Neuronal stem cell (in vitro differentiated cells): ENCODE results near the gene CD4.

Experiments
- DNase-seq: peaks from one replicate; pipeline ENCODE4 v3.0.0-alpha.2; 2013; ENCODE audit warnings: low spot score
- H2AFZ ChIP-seq: one replicate; pipeline ENCODE4 v1.6.1; 2013; ENCODE audit warnings: mild to moderate bottlenecking, low read length, inconsistent platforms
- H2AK5ac ChIP-seq: 2 replicates; pipeline ENCODE4 v1.6.1; 2013; ENCODE audit warnings: low read depth, mild to moderate bottlenecking, inconsistent platforms, low read length, moderate library complexity, mixed read lengths
- H2BK120ac ChIP-seq: 2 replicates; pipeline ENCODE4 v1.6.1; 2013; ENCODE audit warnings: low read depth, mild to moderate bottlenecking, inconsistent platforms, low read length, moderate library complexity, mixed read lengths
- H2BK12ac ChIP-seq: one replicate; pipeline ENCODE4 v1.6.1; 2013; ENCODE audit warnings: low read length, inconsistent platforms
- H2BK15ac ChIP-seq: 2 replicates; pipeline ENCODE4 v1.6.1; 2013; ENCODE audit warnings: mild to moderate bottlenecking, low read length, inconsistent platforms, mixed read lengths
- H2BK5ac ChIP-seq: one replicate; pipeline ENCODE4 v1.6.1; 2013; ENCODE audit warnings: inconsistent platforms, mild to moderate bottlenecking, low read length, moderate library complexity
- H3K14ac ChIP-seq: one replicate; pipeline ENCODE4 v1.6.1; 2013; ENCODE audit warnings: low read length, inconsistent platforms
- H3K18ac ChIP-seq: 2 replicates; pipeline ENCODE4 v1.6.1; 2013; ENCODE audit warnings: low read length, inconsistent platforms
- H3K23ac ChIP-seq: 2 replicates; pipeline ENCODE4 v1.6.1; 2013; ENCODE audit warnings: low read depth, mild to moderate bottlenecking, mixed read lengths, low read length, inconsistent platforms; ENCODE audit not compliant: poor library complexity
- H3K27ac ChIP-seq: replicated peaks from 3 replicates; pipeline ENCODE4 v1.5.1; 2013; ENCODE audit warnings: low read length, inconsistent platforms
- H3K27me3 ChIP-seq, 3 experiments: 2 replicates each; pipeline ENCODE4 v1.6.1; 2013; ENCODE audit warnings: low read length in 3 of 3, mild to moderate bottlenecking in 2 of 3, inconsistent platforms in 1 of 3, low read depth in 1 of 3, mixed read lengths in 1 of 3, moderate library complexity in 1 of 3; ENCODE audit not compliant: control insufficient read depth in 3 of 3, insufficient read depth in 3 of 3
- H3K36me3 ChIP-seq, 2 donors: replicated peaks in 1 of 2; 2 replicates each; pipeline ENCODE4 v1.6.1; 2013; ENCODE audit warnings: low read length in 2 of 2; ENCODE audit not compliant: control insufficient read depth in 2 of 2, insufficient read depth in 2 of 2
- H3K4ac ChIP-seq: 2 replicates; pipeline ENCODE4 v1.6.1; 2013; ENCODE audit warnings: inconsistent platforms, mild to moderate bottlenecking, low read length, moderate library complexity
- H3K4me1 ChIP-seq, 2 donors: 1 replicate in 1 of 2; 2 replicates in 1 of 2; pipeline ENCODE4 v1.6.1; 2013; ENCODE audit warnings: low read length in 2 of 2, low read depth in 1 of 2; ENCODE audit not compliant: control insufficient read depth in 2 of 2, insufficient read depth in 1 of 2
- H3K4me2 ChIP-seq: one replicate; pipeline ENCODE4 v1.6.1; 2013; ENCODE audit warnings: mild to moderate bottlenecking, low read length, inconsistent platforms; ENCODE audit not compliant: insufficient read depth, poor library complexity, severe bottlenecking
- H3K4me3 ChIP-seq, 2 donors: 2 replicates each; pipeline ENCODE4 v1.5.1; 2013; ENCODE audit warnings: low read length in 2 of 2, mild to moderate bottlenecking in 2 of 2, inconsistent platforms in 1 of 2, moderate library complexity in 1 of 2
- H3K79me1 ChIP-seq: one replicate; pipeline ENCODE4 v1.6.1; 2013; ENCODE audit warnings: low read depth, mild to moderate bottlenecking, inconsistent platforms, low read length, moderate library complexity
- H3K9ac ChIP-seq: one replicate; pipeline ENCODE4 v1.6.1; 2013; ENCODE audit warnings: mild to moderate bottlenecking, low read depth, low read length, inconsistent platforms; ENCODE audit not compliant: poor library complexity
- H3K9me3 ChIP-seq, 2 donors: replicated peaks in 1 of 2; 2 replicates each; pipeline versions ENCODE3 to v1.6.1; 2013; ENCODE audit warnings: low read length in 2 of 2, mild to moderate bottlenecking in 2 of 2, inconsistent platforms in 1 of 2, low read depth in 1 of 2, mixed read lengths in 1 of 2, moderate library complexity in 1 of 2; ENCODE audit not compliant: control insufficient read depth in 2 of 2, insufficient read depth in 1 of 2
- H4K8ac ChIP-seq: one replicate; pipeline ENCODE4 v1.6.1; 2013; ENCODE audit warnings: low read depth, mild to moderate bottlenecking, inconsistent platforms, low read length, moderate library complexity
- H4K91ac ChIP-seq: one replicate; pipeline ENCODE4 v1.6.1; 2013; ENCODE audit warnings: low read length, low read depth, mild to moderate bottlenecking, inconsistent platforms; ENCODE audit not compliant: poor library complexity
- WGBS, 2 donors: extraction: QIAGEN DNeasy Blood & Tissue Kit; methylation state at CpG; one replicate each; pipeline ENCODE4 v1.1.7; 2013; ENCODE audit warnings: missing lambda C conversion rate in 2 of 2, mixed read lengths in 1 of 2; ENCODE audit not compliant: insufficient read length in 2 of 2, insufficient replicate concordance in 1 of 2; ENCODE audit errors: extremely low coverage in 2 of 2; 5-methylcytosine and 5-hydroxymethylcytosine counted together

The CD4 gene

DNA sequence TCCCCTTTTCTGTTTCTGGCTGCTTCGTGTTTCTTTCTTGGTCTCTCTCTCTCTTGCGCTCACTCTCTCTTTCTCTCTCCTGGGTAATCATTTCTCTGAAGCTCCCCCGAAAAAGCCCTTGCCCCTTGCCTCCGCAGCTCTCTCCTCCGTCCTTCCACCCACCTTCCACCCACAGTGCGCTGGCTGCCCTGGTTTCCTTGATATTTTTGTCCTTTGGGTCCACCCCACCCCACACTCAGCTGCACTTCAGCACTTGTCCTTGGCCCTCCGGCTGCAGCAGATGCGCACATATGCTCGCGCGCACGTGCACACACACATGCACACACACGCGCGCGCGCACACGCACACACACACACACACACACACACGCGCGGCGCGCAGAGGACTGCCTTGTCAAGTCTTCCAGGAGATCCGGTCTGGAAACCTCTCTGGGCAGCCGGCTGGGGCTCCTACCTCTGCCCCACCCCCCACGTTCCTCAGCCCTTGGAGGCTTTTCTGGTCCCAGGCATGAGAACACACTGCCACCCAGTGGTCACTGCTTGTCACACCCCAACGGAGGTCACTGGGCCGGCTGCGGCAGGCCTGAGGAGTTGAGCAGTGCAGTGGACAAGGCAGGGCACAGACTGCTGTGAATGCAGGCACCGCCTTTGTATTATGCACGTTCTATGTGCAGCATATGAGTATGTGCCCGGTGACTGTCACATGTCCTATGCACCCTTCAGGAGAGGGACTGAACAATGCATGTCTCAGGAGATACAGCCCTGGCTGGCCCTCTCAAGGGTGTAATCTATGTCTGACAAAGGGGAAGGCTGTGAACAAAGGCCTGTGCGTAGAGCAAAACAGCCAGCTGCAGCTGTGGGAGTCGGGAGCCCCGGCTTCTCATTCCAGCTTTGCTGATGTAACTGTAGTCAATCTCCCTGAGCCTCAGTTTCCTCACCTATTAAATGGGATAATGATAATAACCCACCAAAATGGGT lies 10.5 kb upstream of the CD4 start:
- Histone ChIP-seq H2BK12ac (peak overlapping the region; percentile 95), H2BK120ac (peak overlapping the region; percentile 72), H2BK5ac (peak overlapping the region; percentile 2), H2BK15ac (peak overlapping the region; percentile 34), H3K23ac (peak overlapping the region; percentile 70), H2AFZ (peak overlapping the region; percentile 81), H4K8ac (no peak overlapping the region), H3K18ac (peak overlapping the region; percentile 95), H3K27me3 (no peaks in the 10 kb centered on the region), H3K4me1 (peaks cover 17 to 27% of the 10 kb centered on the region in 2 donors), H3K4me3 (peak overlapping the region; percentile 25 to 68), H4K91ac (peak overlapping the region; percentile 34), H3K79me1 (no peaks in the 10 kb centered on the region), H3K4me2 (peak overlapping the region; percentile 39), H3K4ac (peak overlapping the region; percentile 79), H2AK5ac (no peak overlapping the region), H3K9ac (peak overlapping the region; percentile 98), H3K9me3 (no peaks in the 10 kb centered on the region), H3K14ac (peak overlapping the region; percentile 15), H3K27ac (peak overlapping the region; percentile 69), H3K36me3 (peaks cover 14 to 36% of the 10 kb centered on the region in 2 donors)
- WGBS, 2 donors, result no CpG with 5 or more reads among the region's 35 CpGs
- DNase-seq, result peak; percentile 97

DNA sequence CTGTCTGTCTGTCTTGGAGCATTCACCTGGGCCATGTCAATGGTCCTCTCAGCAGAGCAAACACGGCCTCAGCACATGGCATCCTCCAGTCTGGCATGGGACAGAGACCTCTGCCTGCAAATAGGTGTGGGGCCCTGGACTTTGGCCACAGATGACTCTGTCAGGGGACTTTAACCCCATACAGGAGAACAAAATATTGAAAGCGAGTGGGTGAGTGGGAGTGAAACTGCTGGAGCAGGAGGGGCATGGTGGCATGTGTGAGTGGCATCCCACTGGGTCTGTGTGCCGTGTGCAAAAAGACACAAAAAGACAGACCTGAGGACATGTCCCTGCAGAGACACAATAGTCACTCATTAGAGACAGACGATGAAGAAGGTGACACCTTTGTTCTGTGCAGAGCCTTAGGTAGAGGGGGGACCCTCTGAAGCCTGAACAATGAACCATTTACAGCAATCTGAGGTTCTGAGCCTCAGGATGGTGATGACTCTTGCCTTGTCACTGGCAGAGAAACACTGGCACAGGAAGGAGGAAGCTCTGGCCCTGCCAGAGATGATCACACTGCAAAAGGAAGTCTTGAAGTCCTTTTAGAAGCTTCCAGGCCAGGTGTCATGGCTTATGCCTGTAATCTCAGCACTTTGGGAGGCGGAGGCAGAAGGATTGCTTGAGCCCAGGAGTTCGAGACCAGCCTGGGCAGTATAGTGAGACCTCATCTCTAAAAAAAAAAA lies 9.5 kb upstream of the CD4 start:
- no CpG with 5 or more reads among the region's 6 CpGs for WGBS, 2 donors
- Histone ChIP-seq H3K79me1 (no peaks in the 10 kb centered on the region), H2AK5ac (no peak overlapping the region), H3K4ac (no peak overlapping the region), H2BK15ac (peak overlapping the region; percentile 3), H4K91ac (no peak overlapping the region), H3K27me3 (no peaks in the 10 kb centered on the region), H3K4me1 (peaks cover 16 to 27% of the 10 kb centered on the region in 2 donors), H3K14ac (no peak overlapping the region), H3K9ac (no peak overlapping the region), H2AFZ (peak overlapping the region; percentile 81), H3K9me3 (no peaks in the 10 kb centered on the region), H3K36me3 (peaks cover 10 to 29% of the 10 kb centered on the region in 2 donors), H3K4me2 (no peak overlapping the region), H3K23ac (no peak overlapping the region), H2BK12ac (peak overlapping the region; percentile 14), H2BK120ac (no peak overlapping the region), H4K8ac (no peak overlapping the region), H3K18ac (peak overlapping the region; percentile 22), H3K27ac (peak overlapping the region; percentile 69), H3K4me3 (no peak overlapping the region), H2BK5ac (no peak overlapping the region)
- no peak for DNase-seq

DNA sequence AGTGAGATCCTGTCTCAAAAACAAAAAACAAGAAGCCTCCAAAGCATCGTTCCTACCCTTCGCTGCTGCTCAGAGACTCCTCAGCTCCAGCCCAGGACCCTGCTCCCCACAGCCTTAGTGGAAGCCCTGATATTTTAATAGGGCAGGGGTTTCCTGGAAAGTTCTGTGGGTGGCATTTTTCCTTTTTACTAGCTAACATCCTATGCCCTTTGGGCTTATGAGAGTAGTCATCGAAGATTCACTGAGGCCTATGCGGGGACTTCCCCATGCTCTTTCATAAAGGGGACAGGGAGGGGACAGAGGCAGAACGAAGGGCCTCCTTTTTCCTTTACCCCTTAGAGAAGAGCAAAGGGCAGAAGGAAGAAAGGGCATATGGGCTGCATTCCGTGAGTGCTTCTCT lies 8.8 kb upstream of the CD4 start:
- Histone ChIP-seq H3K9me3 (no peaks in the 10 kb centered on the region), H2BK15ac (peak overlapping the region; percentile 53), H2AFZ (peak overlapping the region; percentile 62), H3K14ac (no peak overlapping the region), H3K4me2 (no peak overlapping the region), H3K9ac (no peak overlapping the region), H3K18ac (no peak overlapping the region), H3K4ac (no peak overlapping the region), H2BK12ac (no peak overlapping the region), H3K27ac (no peak overlapping the region), H3K23ac (no peak overlapping the region), H2BK5ac (no peak overlapping the region), H2AK5ac (no peak overlapping the region), H3K4me3 (no peak overlapping the region), H4K8ac (no peak overlapping the region), H3K36me3 (peaks cover 4 to 22% of the 10 kb centered on the region in 2 donors), H2BK120ac (no peak overlapping the region), H3K27me3 (no peaks in the 10 kb centered on the region), H3K79me1 (no peaks in the 10 kb centered on the region), H3K4me1 (peaks cover 16 to 27% of the 10 kb centered on the region in 2 donors), H4K91ac (no peak overlapping the region)
- no peak for DNase-seq
- no CpG with 5 or more reads among the region's 6 CpGs for WGBS, 2 donors

DNA sequence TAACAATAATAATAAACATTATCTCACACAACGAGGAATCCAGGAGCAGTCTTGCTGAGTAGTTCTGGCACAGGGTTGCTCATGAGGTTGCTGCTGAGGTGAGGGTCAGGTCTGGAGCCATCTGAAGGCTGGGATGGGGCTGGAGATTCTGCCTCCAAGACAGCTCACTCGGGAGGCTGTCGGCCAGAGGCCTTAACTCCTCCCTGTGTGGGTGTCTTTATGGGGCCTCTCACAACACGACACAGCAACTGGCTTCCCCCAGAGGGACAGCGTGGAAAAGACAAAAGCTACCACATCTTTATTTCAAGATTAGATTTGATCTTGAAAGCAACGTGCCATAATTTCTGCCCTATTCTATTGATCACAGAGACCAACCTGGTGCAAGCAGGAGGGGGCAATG lies 7.2 kb upstream of the CD4 start:
- no peak overlapping the region for H2BK12ac ChIP-seq
- no peaks in the 10 kb centered on the region for H3K79me1 ChIP-seq
- H3K4me3 ChIP-seq, result no peak overlapping the region
- no peak for DNase-seq
- peak overlapping the region; percentile 12 for H2AFZ ChIP-seq
- peak overlapping the region; percentile 53 for H2AK5ac ChIP-seq
- H2BK15ac ChIP-seq, result no peak overlapping the region
- peaks cover 0 to 7% of the 10 kb centered on the region in 2 donors for H3K36me3 ChIP-seq
- H3K23ac ChIP-seq, result no peak overlapping the region
- no peaks in the 10 kb centered on the region for H3K27me3 ChIP-seq
- no peak overlapping the region for H4K8ac ChIP-seq
- no peak overlapping the region for H3K4ac ChIP-seq
- no peak overlapping the region for H3K9ac ChIP-seq
- no peak overlapping the region for H2BK120ac ChIP-seq
- no peak overlapping the region for H2BK5ac ChIP-seq
- H3K9me3 ChIP-seq, result no peaks in the 10 kb centered on the region
- H3K4me2 ChIP-seq, result no peak overlapping the region
- peaks cover 19 to 36% of the 10 kb centered on the region in 2 donors for H3K4me1 ChIP-seq
- no peak overlapping the region for H3K14ac ChIP-seq
- no peak overlapping the region for H4K91ac ChIP-seq
- H3K18ac ChIP-seq, result peak overlapping the region; percentile 29
- WGBS, 2 donors, result no CpG with 5 or more reads among the region's 6 CpGs
- H3K27ac ChIP-seq, result no peak overlapping the region
